Body of pancreas (tissue), 4 donors: ENCODE results near the gene RTRAF. TPM values are rescaled to one million over a fixed set of nuclear protein-coding genes. Genes with fewer than 3 reads are reported as not detected.
A peak's percentile ranks its signal among the peaks of the same experiment; 100 is the strongest.

Source experiments
- ATAC-seq: fragments of 150-250 bp; one replicate; pipeline ENCODE4 v1.9.1; 2016
- DNase-seq, 4 donors: peaks; one replicate each; pipeline ENCODE4 v3.0.0-alpha.2; 2019
- H3K27ac ChIP-seq, 4 donors: fragments of 200-600 bp; sonication (generic); 1 replicate in 3 of 4; 2 replicates in 1 of 4; pipeline versions ENCODE4 v1.5.1 to v1.6.1; 2016 to 2019; ENCODE audit warnings: mild to moderate bottlenecking in 1 of 4, mixed read lengths in 1 of 4, moderate library complexity in 1 of 4
- H3K27me3 ChIP-seq, 2 donors: fragments of 200-600 bp; sonication (generic); one replicate each; pipeline ENCODE4 v1.6.0; 2016; ENCODE audit warnings: mild to moderate bottlenecking in 1 of 2
- H3K36me3 ChIP-seq, 2 donors: fragments of 200-600 bp; sonication (generic); replicated peaks in 1 of 2; 2 replicates each; pipeline ENCODE4 v1.5.1; 2016; ENCODE audit warnings: low read depth in 2 of 2; ENCODE audit not compliant: insufficient read depth in 1 of 2
- H3K4me1 ChIP-seq: fragments of 200-600 bp; sonication (generic); one replicate; pipeline ENCODE4 v1.6.0; 2016
- H3K4me3 ChIP-seq, 2 donors: fragments of 200-600 bp; sonication (generic); 1 replicate in 1 of 2; 2 replicates in 1 of 2; pipeline ENCODE4 v1.5.1; 2016 to 2019
- H3K9me3 ChIP-seq, 3 donors: fragments of 200-600 bp; sonication (generic); 1 replicate in 2 of 3; 2 replicates in 1 of 3; pipeline ENCODE4 v1.5.1; 2016
- POLR2A ChIP-seq, 3 donors: fragments of 450-650 bp; IDR thresholded peaks; one replicate each; pipeline ENCODE4 v1.6.1; 2016; ENCODE audit warnings: antibody characterized with exemption in 3 of 3, mild to moderate bottlenecking in 2 of 3
- WGBS, 2 donors: methylation state at CpG; one replicate each; pipeline ENCODE4 v1.1.5; 2017; 5-methylcytosine and 5-hydroxymethylcytosine counted together
- intact Hi-C: fragments of 100-400 bp; cut with DNase I; formaldehyde crosslinking; loops from one replicate; pipeline ENCODE4 v1.15.1; 2023
- total RNA-seq, 2 donors: library from RNA; depleted of rRNA; stranded (reverse); fragments of >200 nt; gene quantifications; one replicate each; pipeline ENCODE4 v1.1.0, GENCODE V29; 2016
- TF ChIP-seq, protein P1 (sequence below), 7 experiments: fragments of 450-650 bp in 4 of 7; fragments of 200-600 bp in 3 of 7; sonication (generic) in 3 of 7; IDR thresholded peaks; one replicate each; pipeline ENCODE4 v1.5.1; 2016 to 2019; ENCODE audit warnings: antibody characterized with exemption in 7 of 7

The RTRAF gene
- total RNA-seq, 2 donors from 2014 or later, result 15.2 to 40.7 TPM

DNA sequence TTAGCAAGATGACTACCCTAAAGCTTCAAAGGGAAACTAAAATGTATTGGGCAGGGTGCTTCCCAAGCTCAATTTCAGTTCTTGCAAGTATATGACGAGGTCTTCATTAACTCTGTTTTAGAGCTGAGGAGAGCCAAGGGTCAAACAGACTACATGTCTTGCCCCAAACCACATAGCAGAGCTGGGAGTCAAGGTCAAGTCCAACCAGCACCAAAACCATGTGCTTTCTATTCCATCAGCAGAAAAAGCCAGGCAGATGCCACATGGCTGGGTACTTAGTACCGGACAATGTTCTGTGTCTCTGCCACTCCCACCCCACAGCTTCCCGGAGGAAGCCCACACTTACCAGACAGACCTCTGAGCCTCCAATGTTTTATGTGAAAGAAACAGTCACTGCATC, 61.9 kb downstream of the RTRAF start:
- WGBS, 2 donors, result 58 to 91% methylated on average over 3 of the region's 3 CpGs
- ATAC-seq (no peak), DNase-seq (no peak)
- Histone ChIP-seq H3K9me3 (peaks cover 0 to 3% (median 0%) of the 10 kb centered on the region in 3 donors), H3K4me3 (no peak overlapping the region), H3K27ac (no peak overlapping the region), H3K27me3 (no peaks in the 10 kb centered on the region), H3K4me1 (peaks cover 3% of the 10 kb centered on the region), H3K36me3 (no peaks in the 10 kb centered on the region)
- intact Hi-C loops, result no loop called here
- TF ChIP-seq, protein P1, sequence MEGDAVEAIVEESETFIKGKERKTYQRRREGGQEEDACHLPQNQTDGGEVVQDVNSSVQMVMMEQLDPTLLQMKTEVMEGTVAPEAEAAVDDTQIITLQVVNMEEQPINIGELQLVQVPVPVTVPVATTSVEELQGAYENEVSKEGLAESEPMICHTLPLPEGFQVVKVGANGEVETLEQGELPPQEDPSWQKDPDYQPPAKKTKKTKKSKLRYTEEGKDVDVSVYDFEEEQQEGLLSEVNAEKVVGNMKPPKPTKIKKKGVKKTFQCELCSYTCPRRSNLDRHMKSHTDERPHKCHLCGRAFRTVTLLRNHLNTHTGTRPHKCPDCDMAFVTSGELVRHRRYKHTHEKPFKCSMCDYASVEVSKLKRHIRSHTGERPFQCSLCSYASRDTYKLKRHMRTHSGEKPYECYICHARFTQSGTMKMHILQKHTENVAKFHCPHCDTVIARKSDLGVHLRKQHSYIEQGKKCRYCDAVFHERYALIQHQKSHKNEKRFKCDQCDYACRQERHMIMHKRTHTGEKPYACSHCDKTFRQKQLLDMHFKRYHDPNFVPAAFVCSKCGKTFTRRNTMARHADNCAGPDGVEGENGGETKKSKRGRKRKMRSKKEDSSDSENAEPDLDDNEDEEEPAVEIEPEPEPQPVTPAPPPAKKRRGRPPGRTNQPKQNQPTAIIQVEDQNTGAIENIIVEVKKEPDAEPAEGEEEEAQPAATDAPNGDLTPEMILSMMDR (IDR thresholded peaks at IDR 0.05), result no peak
- no peak for TF ChIP-seq POLR2A (IDR thresholded peaks at IDR 0.05)

DNA sequence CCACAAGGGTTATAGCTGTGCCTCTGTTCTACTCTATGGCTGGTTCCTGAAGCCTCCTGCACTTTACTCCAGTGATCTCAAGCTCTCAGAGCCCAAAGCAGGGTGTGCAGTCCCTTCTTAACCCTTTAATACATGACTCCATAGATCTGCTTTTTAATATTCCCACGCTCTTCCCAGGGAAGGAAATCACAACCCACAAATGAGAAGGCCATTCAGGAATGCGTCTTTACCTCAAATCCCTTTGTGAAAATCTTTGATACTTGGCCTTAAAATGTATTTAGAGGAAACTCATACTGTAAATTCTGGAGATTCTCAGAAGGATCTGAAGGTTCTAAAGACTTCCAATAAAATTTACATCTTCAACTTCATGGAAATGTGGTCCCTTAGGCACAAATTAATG, 62.5 kb downstream of the RTRAF start:
- H3K27me3 ChIP-seq, result no peaks in the 10 kb centered on the region
- no peak overlapping the region for H3K4me3 ChIP-seq
- peaks cover 0 to 3% (median 0%) of the 10 kb centered on the region in 3 donors for H3K9me3 ChIP-seq
- TF ChIP-seq, protein P1 (IDR thresholded peaks at IDR 0.05), result no peak
- no peak for TF ChIP-seq POLR2A (IDR thresholded peaks at IDR 0.05)
- intact Hi-C loops, result no loop called here
- H3K4me1 ChIP-seq, result no peaks in the 10 kb centered on the region
- no peak overlapping the region for H3K27ac ChIP-seq
- no peaks in the 10 kb centered on the region for H3K36me3 ChIP-seq
- ATAC-seq, result no peak
- DNase-seq, result no peak
- WGBS, 2 donors, result 56 to 62% methylated on average over 2 of the region's 2 CpGs

DNA sequence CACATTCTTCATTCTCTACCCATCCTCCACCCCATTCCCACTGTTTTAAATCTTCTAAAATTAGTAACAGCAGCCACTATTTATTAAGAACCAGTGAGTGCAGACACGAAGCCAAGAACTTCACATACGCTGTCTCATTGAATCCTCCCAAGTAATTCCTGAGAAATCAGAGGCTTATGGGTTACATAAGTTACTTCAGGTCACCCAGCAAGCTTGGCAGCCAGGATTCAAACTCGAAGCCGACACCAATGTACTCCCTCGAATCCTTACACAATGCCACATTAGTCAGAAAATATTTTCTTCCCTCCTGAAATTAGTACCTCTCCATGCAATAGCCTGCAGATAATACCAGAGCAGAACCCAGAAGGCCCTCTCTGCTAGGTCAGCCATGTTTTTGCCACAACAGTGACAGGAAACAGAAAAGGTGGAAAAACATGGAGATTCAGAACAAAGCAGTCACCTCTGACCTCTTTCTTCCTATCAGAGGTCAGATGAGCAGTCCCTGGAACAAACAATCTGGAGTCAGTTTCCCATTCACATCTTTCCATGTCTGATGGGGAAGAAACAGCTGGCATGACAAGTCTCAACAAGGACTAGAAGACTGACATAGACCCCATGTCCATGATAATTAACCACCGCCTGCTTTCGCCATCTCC, 63.1 kb downstream of the RTRAF start:
- Histone ChIP-seq H3K4me3 (no peak overlapping the region), H3K27ac (peak overlapping the region in 1 of 4 donors; percentile 12), H3K36me3 (no peaks in the 10 kb centered on the region), H3K27me3 (no peaks in the 10 kb centered on the region), H3K9me3 (peaks cover 0 to 3% (median 0%) of the 10 kb centered on the region in 3 donors), H3K4me1 (no peaks in the 10 kb centered on the region)
- ATAC-seq (no peak), DNase-seq (peak in 1 of 4 donors; percentile 31)
- no peak for TF ChIP-seq POLR2A (IDR thresholded peaks at IDR 0.05)
- TF ChIP-seq, protein P1 (IDR thresholded peaks at IDR 0.05), result no peak
- WGBS, 2 donors, result 73 to 88% methylated on average over 7 of the region's 7 CpGs
- intact Hi-C loops, result no loop called here

DNA sequence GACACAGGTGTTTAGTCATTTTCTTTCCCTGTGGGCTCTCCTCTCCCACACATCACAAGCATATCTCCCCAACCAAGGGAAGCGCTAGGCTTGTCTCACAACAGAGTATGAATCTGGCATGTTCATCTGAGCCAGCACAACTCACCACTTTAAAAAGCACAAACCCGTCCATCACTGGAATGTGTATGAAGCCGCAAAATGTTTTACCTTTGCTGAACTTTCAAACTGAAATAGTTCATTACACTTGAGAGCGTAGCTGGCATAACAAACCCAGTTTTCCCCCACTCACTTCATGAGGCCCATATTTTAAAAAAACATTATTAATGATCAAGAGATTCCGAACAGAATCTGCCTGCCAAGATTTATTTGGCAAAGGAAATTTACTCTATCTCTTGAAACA, 63.7 kb downstream of the RTRAF start:
- H3K36me3 ChIP-seq, result no peaks in the 10 kb centered on the region
- TF ChIP-seq, protein P1 (IDR thresholded peaks at IDR 0.05), result no peak
- no peak for TF ChIP-seq POLR2A (IDR thresholded peaks at IDR 0.05)
- DNase-seq (no peak), ATAC-seq (no peak)
- peaks cover under 1% of the 10 kb centered on the region for H3K4me1 ChIP-seq
- intact Hi-C loops, result no loop called here
- H3K27ac ChIP-seq, result peak overlapping the region in 1 of 4 donors; percentile 12
- H3K4me3 ChIP-seq, result no peak overlapping the region
- WGBS, 2 donors, result 70 to 85% methylated on average over 5 of the region's 5 CpGs
- H3K9me3 ChIP-seq, result peaks cover 0 to 3% (median 0%) of the 10 kb centered on the region in 3 donors
- no peaks in the 10 kb centered on the region for H3K27me3 ChIP-seq

DNA sequence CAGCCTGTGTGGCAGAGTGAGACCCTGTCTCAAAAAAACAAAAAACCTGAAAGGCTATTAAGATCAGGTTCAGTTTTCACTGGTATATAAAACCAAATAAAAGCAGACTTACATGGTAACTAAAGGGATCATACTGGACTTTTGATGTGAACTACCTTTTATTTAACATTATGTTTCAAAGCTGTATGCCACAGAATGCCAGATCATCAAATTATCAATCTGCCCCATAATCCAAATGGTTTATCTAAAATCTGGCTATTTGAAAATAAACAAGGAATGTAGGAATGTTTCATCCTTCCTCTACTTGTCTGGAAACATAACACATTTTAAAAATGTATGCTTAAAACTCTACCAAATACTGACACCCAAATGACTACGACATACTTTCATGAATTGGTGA, 65.3 kb downstream of the RTRAF start:
- Histone ChIP-seq H3K4me1 (peaks cover 13% of the 10 kb centered on the region), H3K4me3 (no peak overlapping the region), H3K27ac (no peak overlapping the region), H3K36me3 (no peaks in the 10 kb centered on the region), H3K27me3 (no peaks in the 10 kb centered on the region), H3K9me3 (peaks cover 0 to 3% (median 0%) of the 10 kb centered on the region in 3 donors)
- WGBS, 2 donors, result 39 to 43% methylated on average over 1 of the region's 1 CpG
- intact Hi-C loops, result no loop called here
- no peak for DNase-seq
- ATAC-seq, result no peak
- TF ChIP-seq, protein P1 (IDR thresholded peaks at IDR 0.05), result no peak
- TF ChIP-seq POLR2A (IDR thresholded peaks at IDR 0.05), result no peak
